CD14-positive monocyte (primary cell): ENCODE measurements around the gene CLDND2. TPM values are rescaled to one million over a fixed set of nuclear protein-coding genes. Genes with fewer than 3 reads are reported as not detected.
A peak's percentile ranks its signal among the peaks of the same experiment; 100 is the strongest.
"Not testable (repeated sequence)": the region's sequence is repeated elsewhere in the genome, so short reads cannot be mapped to it uniquely, and the experiment has no call there.

Experiments
- DNase-seq, 3 donors: peaks; one replicate each; pipeline ENCODE4 v3.0.0-alpha.2; 2011 to 2022
- H2AFZ ChIP-seq: 2 replicates; pipeline ENCODE4 v1.6.0; 2012; ENCODE audit warnings: mild to moderate bottlenecking, low read depth, low read length, inconsistent platforms; ENCODE audit not compliant: insufficient read depth, poor library complexity, severe bottlenecking
- H3K27ac ChIP-seq, 2 donors: 1 replicate in 1 of 2; 2 replicates in 1 of 2; pipeline ENCODE4 v1.5.1; 2012 to 2013; ENCODE audit warnings: low read length in 2 of 2, control low read depth in 1 of 2, inconsistent platforms in 1 of 2, low read depth in 1 of 2, mild to moderate bottlenecking in 1 of 2
- H3K27me3 ChIP-seq, 2 donors: one replicate each; pipeline versions ENCODE4 v1.6.0 to v1.6.1; 2011 to 2013; ENCODE audit warnings: low read length in 2 of 2; ENCODE audit not compliant: control insufficient read depth in 2 of 2, insufficient read depth in 2 of 2
- H3K36me3 ChIP-seq, 2 donors: replicated peaks in 1 of 2; 1 replicate in 1 of 2; 2 replicates in 1 of 2; pipeline versions ENCODE4 v1.5.1 to v1.6.1; 2012 to 2013; ENCODE audit warnings: low read length in 2 of 2, control low read depth in 1 of 2, inconsistent platforms in 1 of 2, mild to moderate bottlenecking in 1 of 2; ENCODE audit not compliant: insufficient read depth in 2 of 2, control insufficient read depth in 1 of 2
- H3K4me1 ChIP-seq, 2 donors: 1 replicate in 1 of 2; 2 replicates in 1 of 2; pipeline versions ENCODE4 v1.5.1 to v1.6.1; 2012 to 2013; ENCODE audit warnings: low read length in 2 of 2, control low read depth in 1 of 2, inconsistent platforms in 1 of 2, mild to moderate bottlenecking in 1 of 2, moderate library complexity in 1 of 2; ENCODE audit not compliant: insufficient read depth in 2 of 2, control insufficient read depth in 1 of 2
- H3K4me2 ChIP-seq: replicated peaks from 2 replicates; pipeline ENCODE3; 2012; ENCODE audit warnings: low read length, moderate library complexity, mild to moderate bottlenecking; ENCODE audit not compliant: poor library complexity, severe bottlenecking; ENCODE audit errors: extremely low read depth
- H3K4me3 ChIP-seq, 3 experiments: fragments of 200-600 bp in 1 of 3; sonication (generic) in 1 of 3; replicated peaks in 1 of 3; 1 replicate in 2 of 3; 2 replicates in 1 of 3; pipeline ENCODE4 v1.5.1; 2011 to 2013; ENCODE audit warnings: low read length in 3 of 3, mild to moderate bottlenecking in 3 of 3, control low read depth in 2 of 3, low read depth in 2 of 3, inconsistent platforms in 1 of 3, moderate library complexity in 1 of 3
- H3K79me2 ChIP-seq: 2 replicates; pipeline ENCODE4 v1.6.0; 2012; ENCODE audit warnings: mild to moderate bottlenecking, control low read depth, inconsistent platforms, low read length, moderate library complexity; ENCODE audit not compliant: insufficient read depth
- H3K9ac ChIP-seq: 2 replicates; pipeline ENCODE4 v1.6.0; 2017; ENCODE audit warnings: low read length, mild to moderate bottlenecking; ENCODE audit not compliant: insufficient read depth, poor library complexity, severe bottlenecking
- H3K9me3 ChIP-seq, 2 donors: replicated peaks in 1 of 2; 1 replicate in 1 of 2; 2 replicates in 1 of 2; pipeline versions ENCODE4 v1.5.1 to v1.6.1; 2012 to 2013; ENCODE audit warnings: low read length in 2 of 2, control low read depth in 1 of 2; ENCODE audit not compliant: control insufficient read depth in 1 of 2, insufficient read depth in 1 of 2
- H4K20me1 ChIP-seq: 2 replicates; pipeline ENCODE4 v1.6.0; 2012; ENCODE audit warnings: mild to moderate bottlenecking, low read length, control low read depth, moderate library complexity; ENCODE audit not compliant: insufficient read depth
- H3K27ac Mint-ChIP-seq, 7 donors: one replicate each; pipeline ENCODE4 v1.8.0; 2020; ENCODE audit warnings: mild to moderate bottlenecking in 7 of 7, mixed read lengths in 7 of 7, moderate library complexity in 6 of 7, inconsistent platforms in 2 of 7
- H3K27me3 Mint-ChIP-seq, 3 donors: one replicate each; pipeline ENCODE4 v1.8.0; 2021 to 2022; ENCODE audit warnings: low read depth in 3 of 3, mild to moderate bottlenecking in 3 of 3, mixed read lengths in 3 of 3, moderate library complexity in 3 of 3, inconsistent platforms in 1 of 3
- H3K36me3 Mint-ChIP-seq, 2 donors: one replicate each; pipeline ENCODE4 v1.8.0; 2020; ENCODE audit warnings: mixed read lengths in 2 of 2, inconsistent platforms in 1 of 2, mild to moderate bottlenecking in 1 of 2
- H3K4me1 Mint-ChIP-seq: one replicate; pipeline ENCODE4 v1.8.0; 2020; ENCODE audit warnings: mild to moderate bottlenecking, mixed read lengths
- H3K4me3 Mint-ChIP-seq, 2 donors: one replicate each; pipeline ENCODE4 v1.8.0; 2020; ENCODE audit warnings: mild to moderate bottlenecking in 2 of 2, mixed read lengths in 2 of 2, moderate library complexity in 1 of 2
- H3K9me3 Mint-ChIP-seq, 7 donors: one replicate each; pipeline ENCODE4 v1.8.0; 2020 to 2022; ENCODE audit warnings: mixed read lengths in 7 of 7, mild to moderate bottlenecking in 6 of 7, moderate library complexity in 6 of 7, inconsistent platforms in 2 of 7
- WGBS: methylation state at CpG from one replicate; pipeline ENCODE4 v1.1.5; 2013; ENCODE audit warnings: missing lambda C conversion rate; ENCODE audit not compliant: insufficient coverage; 5-methylcytosine and 5-hydroxymethylcytosine counted together
- intact Hi-C, 2 donors: fragments of 100-400 bp; cut with micrococcal nuclease; formaldehyde crosslinking; loops; one replicate each; pipeline versions ENCODE4 v1.15.0 to v1.15.1; 2023
- polyA plus RNA-seq, 3 donors: library from polyadenylated mRNA; depleted of rRNA in 1 of 3; unstranded in 2 of 3; stranded (reverse) in 1 of 3; fragments of 300-500 nt in 2 of 3; fragments of >200 nt in 1 of 3; fragmentation: Illumina TruSeq in 2 of 3; gene quantifications; 1 replicate in 2 of 3; 2 replicates in 1 of 3; pipeline ENCODE4 v1.2.3, GENCODE V29; 2012 to 2021
- TF ChIP-seq, protein P1 (sequence below): fragments of 200-600 bp; IDR thresholded peaks from one replicate; pipeline ENCODE4 v1.8.0; 2022; ENCODE audit warnings: antibody characterized with exemption, mild to moderate bottlenecking

The CLDND2 gene
- polyA plus RNA-seq, 3 donors = 0.08 TPM; not detected in 2

DNA sequence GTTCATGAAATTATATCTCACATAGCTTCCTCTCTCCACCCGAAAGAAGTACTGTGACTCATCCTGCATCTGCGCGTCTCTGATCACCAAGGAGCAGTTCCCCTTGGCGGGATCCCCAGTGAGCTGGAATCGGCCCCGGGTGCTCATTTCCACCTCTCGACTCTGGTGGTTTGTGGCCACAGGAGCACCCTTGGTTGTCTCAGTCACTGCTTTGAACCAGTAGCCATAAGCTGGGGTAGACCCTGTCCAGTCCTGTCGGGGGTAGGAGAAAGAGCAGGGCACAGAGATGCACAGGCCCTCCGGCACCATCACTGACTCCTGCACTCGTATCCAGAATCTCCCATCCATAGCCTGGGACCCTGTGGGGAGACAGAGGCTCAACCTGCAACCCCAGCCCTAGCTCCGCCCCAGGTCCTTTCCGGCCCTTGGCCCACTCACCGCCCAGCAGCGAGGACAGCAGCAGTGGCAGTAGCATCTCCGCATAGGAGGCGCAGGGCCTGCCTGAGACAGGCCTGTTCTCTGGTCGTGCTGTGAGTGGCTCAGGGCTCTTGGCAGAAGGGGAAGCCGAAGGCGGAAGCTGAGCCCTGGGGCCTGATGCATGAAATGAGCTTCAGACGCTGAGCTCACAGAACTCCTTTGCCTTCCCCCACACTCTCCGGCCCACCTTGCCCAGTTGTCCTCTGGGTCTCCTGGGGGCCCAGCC lies 48.5 kb upstream of the CLDND2 start, which contains the start of gene SIGLEC10:
Gene SIGLEC10 (minus strand): TSS at position 536 of the 703 bp plus-strand sequence. CDS start 61 bp downstream, at position 475.
- H3K4me1 ChIP-seq = peaks cover 51 to 57% of the 10 kb centered on the region in 2 donors
- DNase-seq = peak; percentile 88 to 92 (median 92)
- H3K36me3 Mint-ChIP-seq = peaks cover 20 to 35% of the 10 kb centered on the region in 2 donors
- peak within 1 kb of the TSS; percentile 68 for H3K4me2 ChIP-seq
- TF ChIP-seq, protein P1, sequence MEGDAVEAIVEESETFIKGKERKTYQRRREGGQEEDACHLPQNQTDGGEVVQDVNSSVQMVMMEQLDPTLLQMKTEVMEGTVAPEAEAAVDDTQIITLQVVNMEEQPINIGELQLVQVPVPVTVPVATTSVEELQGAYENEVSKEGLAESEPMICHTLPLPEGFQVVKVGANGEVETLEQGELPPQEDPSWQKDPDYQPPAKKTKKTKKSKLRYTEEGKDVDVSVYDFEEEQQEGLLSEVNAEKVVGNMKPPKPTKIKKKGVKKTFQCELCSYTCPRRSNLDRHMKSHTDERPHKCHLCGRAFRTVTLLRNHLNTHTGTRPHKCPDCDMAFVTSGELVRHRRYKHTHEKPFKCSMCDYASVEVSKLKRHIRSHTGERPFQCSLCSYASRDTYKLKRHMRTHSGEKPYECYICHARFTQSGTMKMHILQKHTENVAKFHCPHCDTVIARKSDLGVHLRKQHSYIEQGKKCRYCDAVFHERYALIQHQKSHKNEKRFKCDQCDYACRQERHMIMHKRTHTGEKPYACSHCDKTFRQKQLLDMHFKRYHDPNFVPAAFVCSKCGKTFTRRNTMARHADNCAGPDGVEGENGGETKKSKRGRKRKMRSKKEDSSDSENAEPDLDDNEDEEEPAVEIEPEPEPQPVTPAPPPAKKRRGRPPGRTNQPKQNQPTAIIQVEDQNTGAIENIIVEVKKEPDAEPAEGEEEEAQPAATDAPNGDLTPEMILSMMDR = no peak
- H2AFZ ChIP-seq = peak within 1 kb of the TSS; percentile 43
- peak within 1 kb of the TSS; percentile 94 to 97 (median 95) for H3K27ac Mint-ChIP-seq
- peak within 1 kb of the TSS; percentile 38 to 72 (median 39) for H3K4me3 ChIP-seq
- H3K27me3 ChIP-seq = peaks cover 0 to 9% of the 10 kb centered on the region in 2 donors
- intact Hi-C loops = no loop called here
- H3K27ac ChIP-seq = peak within 1 kb of the TSS; percentile 91 to 92
- peaks cover 41% of the 10 kb centered on the region for H3K4me1 Mint-ChIP-seq
- peaks cover 9 to 19% (median 15%) of the 10 kb centered on the region in 3 donors for H3K27me3 Mint-ChIP-seq
- peak within 1 kb of the TSS; percentile 77 to 93 for H3K4me3 Mint-ChIP-seq
- 7% methylated on average over 16 of the region's 21 CpGs for WGBS
- no peaks in the 10 kb centered on the region for H4K20me1 ChIP-seq
- peak within 1 kb of the TSS; percentile 73 for H3K9ac ChIP-seq
- peaks cover 7% of the 10 kb centered on the region for H3K79me2 ChIP-seq
- H3K36me3 ChIP-seq = peaks cover 21 to 29% of the 10 kb centered on the region in 2 donors
- peaks cover 0 to 10% (median 1%) of the 10 kb centered on the region in 7 donors for H3K9me3 Mint-ChIP-seq
- no peaks in the 10 kb centered on the region for H3K9me3 ChIP-seq

DNA sequence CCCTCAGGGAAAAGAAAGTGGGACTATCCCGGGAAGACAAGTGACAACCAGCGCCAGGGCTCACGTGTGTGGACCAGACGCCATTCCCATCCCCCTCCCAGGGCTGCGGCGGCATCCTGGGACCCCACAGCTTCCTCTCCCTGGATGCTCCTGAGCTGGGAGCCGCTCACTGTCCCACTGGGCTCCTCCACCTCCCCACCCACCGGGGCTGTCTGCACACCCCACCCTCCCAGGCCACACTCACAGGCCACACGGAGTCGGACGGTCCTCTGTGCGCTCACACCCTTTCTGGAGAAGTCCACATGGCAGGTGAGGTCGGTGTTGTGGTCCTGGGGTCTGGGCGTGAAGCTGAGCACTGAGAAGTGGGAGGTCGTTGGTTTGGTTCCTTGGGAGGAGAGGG lies 47.6 kb upstream of the CLDND2 start:
- H3K4me3 Mint-ChIP-seq = peak overlapping the region; percentile 77 to 93
- H4K20me1 ChIP-seq, intact Hi-C loops, H3K79me2 ChIP-seq, H2AFZ ChIP-seq, H3K9me3 ChIP-seq, DNase-seq, H3K27me3 ChIP-seq: not testable (repeated sequence)
- H3K4me1 ChIP-seq = peaks cover 47 to 52% of the 10 kb centered on the region in 2 donors
- H3K4me1 Mint-ChIP-seq = peaks cover 41% of the 10 kb centered on the region
- peak overlapping the region; percentile 91 to 92 for H3K27ac ChIP-seq
- peak overlapping the region; percentile 94 to 97 (median 95) for H3K27ac Mint-ChIP-seq
- peak overlapping the region; percentile 73 for H3K9ac ChIP-seq
- H3K4me3 ChIP-seq = peak overlapping the region in 2 of 3 experiments; percentile 38 to 72
- peak overlapping the region; percentile 68 for H3K4me2 ChIP-seq
- peaks cover 22 to 39% of the 10 kb centered on the region in 2 donors for H3K36me3 Mint-ChIP-seq
- H3K27me3 Mint-ChIP-seq = peaks cover 8 to 14% (median 11%) of the 10 kb centered on the region in 3 donors
- 76% methylated on average over 2 of the region's 15 CpGs for WGBS
- H3K36me3 ChIP-seq = peaks cover 21 to 33% of the 10 kb centered on the region in 2 donors
- peaks cover 0 to 10% (median 0%) of the 10 kb centered on the region in 7 donors for H3K9me3 Mint-ChIP-seq
